SK-N-MC (cell line): ENCODE measurements around the gene ASB15.

Experiments
- DNase-seq: peaks from one replicate; pipeline ENCODE4 v3.0.0-alpha.2; 2011; ENCODE audit warnings: low read depth, low spot score
- H3K27ac ChIP-seq: fragments of 200-600 bp; sonication (generic); 2 replicates; pipeline ENCODE4 v1.5.1; 2016; ENCODE audit warnings: mixed run types
- H3K36me3 ChIP-seq: fragments of 200-600 bp; sonication (generic); 2 replicates; pipeline ENCODE4 v1.6.1; 2017; ENCODE audit warnings: antibody characterized with exemption, low read length, mixed read lengths; ENCODE audit not compliant: insufficient read depth
- H3K4me3 ChIP-seq: fragments of 200-600 bp; sonication (generic); 2 replicates; pipeline ENCODE4 v1.5.1; 2016
- H3K9ac ChIP-seq: fragments of 200-600 bp; sonication (generic); 2 replicates; pipeline ENCODE4 v1.8.0; 2017; ENCODE audit warnings: mixed run types, mixed read lengths; ENCODE audit not compliant: insufficient read length
- H3K9me3 ChIP-seq: fragments of 200-600 bp; sonication (generic); 2 replicates; pipeline ENCODE4 v1.6.1; 2017; ENCODE audit warnings: low read depth, mild to moderate bottlenecking, antibody characterized with exemption, low read length, moderate library complexity, mixed read lengths
- EZH2 ChIP-seq: fragments of 200-600 bp; sonication (generic); IDR thresholded peaks from one replicate; pipeline ENCODE4 v1.6.1; 2017; ENCODE audit warnings: antibody characterized with exemption
- FOXP2 ChIP-seq: optimal IDR thresholded peaks from 2 replicates; pipeline ENCODE3; 2011; ENCODE audit warnings: mild to moderate bottlenecking, moderate library complexity; ENCODE audit not compliant: insufficient read depth; ENCODE audit errors: extremely low read length, control extremely low read depth
- POLR2AphosphoS5 ChIP-seq: IDR thresholded peaks from 2 replicates; pipeline ENCODE4 v1.6.1; 2012; ENCODE audit warnings: mild to moderate bottlenecking, low read depth, low read length, borderline replicate concordance

The ASB15 gene

GRCh38 chr7:123608991-123609882, 7.6 kb downstream of the ASB15 start:
- no peak overlapping the region for H3K27ac ChIP-seq
- DNase-seq: no peak
- H3K9ac ChIP-seq: no peak overlapping the region
- H3K4me3 ChIP-seq: no peak overlapping the region
- TF ChIP-seq FOXP2 (no peak), POLR2AphosphoS5 (no peak), EZH2 (no peak)
- no peaks in the 10 kb centered on the region for H3K36me3 ChIP-seq
- H3K9me3 ChIP-seq: no peaks in the 10 kb centered on the region

GRCh38 chr7:123609883-123610239, 8.2 kb downstream of the ASB15 start:
- Histone ChIP-seq H3K4me3 (no peak overlapping the region), H3K36me3 (no peaks in the 10 kb centered on the region), H3K27ac (no peak overlapping the region), H3K9me3 (no peaks in the 10 kb centered on the region), H3K9ac (no peak overlapping the region)
- DNase-seq: no peak
- no peak for TF ChIP-seq FOXP2
- TF ChIP-seq POLR2AphosphoS5: no peak
- no peak for TF ChIP-seq EZH2

GRCh38 chr7:123612024-123612423, 10.4 kb downstream of the ASB15 start:
- H3K36me3 ChIP-seq: no peaks in the 10 kb centered on the region
- no peak overlapping the region for H3K27ac ChIP-seq
- H3K4me3 ChIP-seq: no peak overlapping the region
- no peak for TF ChIP-seq EZH2
- TF ChIP-seq POLR2AphosphoS5: no peak
- no peak for TF ChIP-seq FOXP2
- no peaks in the 10 kb centered on the region for H3K9me3 ChIP-seq
- H3K9ac ChIP-seq: no peak overlapping the region
- DNase-seq: no peak

- TF ChIP-seq EZH2: no peak
- peak; percentile 27; the same call in 1 of the 2 replicates for TF ChIP-seq POLR2AphosphoS5
- TF ChIP-seq FOXP2: peak; percentile 24
- H3K9ac ChIP-seq: peak overlapping the region; percentile 27
- no peaks in the 10 kb centered on the region for H3K9me3 ChIP-seq
- peak overlapping the region; percentile 89 for H3K27ac ChIP-seq
- DNase-seq: peak; percentile 88
- no peaks in the 10 kb centered on the region for H3K36me3 ChIP-seq
- H3K4me3 ChIP-seq: peak overlapping the region; percentile 56
These were observed 13.7 kb downstream of the ASB15 start for GRCh38 chr7:123615344-123615743.

- Histone ChIP-seq H3K4me3 (no peak overlapping the region), H3K9me3 (no peaks in the 10 kb centered on the region), H3K27ac (no peak overlapping the region), H3K9ac (no peak overlapping the region), H3K36me3 (no peaks in the 10 kb centered on the region)
- DNase-seq: no peak
- TF ChIP-seq FOXP2 (no peak), POLR2AphosphoS5 (no peak)
These were observed 14.6 kb downstream of the ASB15 start for GRCh38 chr7:123616223-123616622.

GRCh38 chr7:123621707-123622106, 20.1 kb downstream of the ASB15 start:
- H3K9ac ChIP-seq: no peak overlapping the region
- H3K27ac ChIP-seq: no peak overlapping the region
- H3K36me3 ChIP-seq: no peaks in the 10 kb centered on the region
- no peak overlapping the region for H3K4me3 ChIP-seq
- DNase-seq: no peak
- H3K9me3 ChIP-seq: no peaks in the 10 kb centered on the region
- TF ChIP-seq EZH2 (no peak), POLR2AphosphoS5 (no peak), FOXP2 (no peak)

- Histone ChIP-seq H3K36me3 (no peaks in the 10 kb centered on the region), H3K27ac (no peak overlapping the region; the same call in 1 of the 2 replicates), H3K9ac (no peak overlapping the region), H3K4me3 (no peak overlapping the region), H3K9me3 (no peaks in the 10 kb centered on the region)
- DNase-seq: no peak
- TF ChIP-seq FOXP2 (no peak), EZH2 (no peak), POLR2AphosphoS5 (no peak)
These were observed 21.2 kb downstream of the ASB15 start for GRCh38 chr7:123622660-123623386.

GRCh38 chr7:123624527-123625183, 23.0 kb downstream of the ASB15 start:
- TF ChIP-seq EZH2 (no peak), FOXP2 (no peak), POLR2AphosphoS5 (no peak)
- Histone ChIP-seq H3K9me3 (no peaks in the 10 kb centered on the region), H3K4me3 (no peak overlapping the region), H3K9ac (no peak overlapping the region), H3K36me3 (no peaks in the 10 kb centered on the region), H3K27ac (no peak overlapping the region)
- no peak for DNase-seq

- no peak for DNase-seq
- Histone ChIP-seq H3K27ac (no peak overlapping the region), H3K36me3 (no peaks in the 10 kb centered on the region), H3K4me3 (no peak overlapping the region), H3K9ac (no peak overlapping the region), H3K9me3 (no peaks in the 10 kb centered on the region)
- TF ChIP-seq POLR2AphosphoS5 (no peak), EZH2 (no peak), FOXP2 (no peak)
These were observed 23.6 kb downstream of the ASB15 start for GRCh38 chr7:123625254-123625653.
